Stomach smooth muscle (tissue), 2 donors: ENCODE measurements around the gene SEMA4D.

Experiments used
- H3K27ac ChIP-seq: one replicate; pipeline ENCODE4 v1.7.0; 2013; ENCODE audit warnings: mild to moderate bottlenecking, low read length, inconsistent platforms
- H3K27me3 ChIP-seq, 2 donors: one replicate each; pipeline ENCODE4 v1.7.0; 2013; ENCODE audit warnings: low read length in 2 of 2; ENCODE audit not compliant: insufficient read depth in 2 of 2, control insufficient read depth in 1 of 2
- H3K36me3 ChIP-seq, 2 donors: one replicate each; pipeline ENCODE4 v1.7.0; 2013; ENCODE audit warnings: low read length in 2 of 2; ENCODE audit not compliant: control insufficient read depth in 2 of 2, insufficient read depth in 2 of 2
- H3K4me1 ChIP-seq: one replicate; pipeline ENCODE4 v1.7.0; 2013; ENCODE audit warnings: low read length; ENCODE audit not compliant: control insufficient read depth, insufficient read depth
- H3K4me3 ChIP-seq, 2 donors: one replicate each; pipeline ENCODE4 v1.7.0; 2013; ENCODE audit warnings: low read length in 2 of 2
- H3K9ac ChIP-seq, 2 donors: one replicate each; pipeline ENCODE4 v1.7.0; 2013; ENCODE audit warnings: low read length in 2 of 2, mild to moderate bottlenecking in 1 of 2
- H3K9me3 ChIP-seq, 2 donors: one replicate each; pipeline ENCODE4 v1.7.0; 2013; ENCODE audit warnings: low read length in 2 of 2; ENCODE audit not compliant: control insufficient read depth in 2 of 2
- donor health status: healthy.
- donor health status: Pancreatic carcinoma.

The SEMA4D gene

DNA sequence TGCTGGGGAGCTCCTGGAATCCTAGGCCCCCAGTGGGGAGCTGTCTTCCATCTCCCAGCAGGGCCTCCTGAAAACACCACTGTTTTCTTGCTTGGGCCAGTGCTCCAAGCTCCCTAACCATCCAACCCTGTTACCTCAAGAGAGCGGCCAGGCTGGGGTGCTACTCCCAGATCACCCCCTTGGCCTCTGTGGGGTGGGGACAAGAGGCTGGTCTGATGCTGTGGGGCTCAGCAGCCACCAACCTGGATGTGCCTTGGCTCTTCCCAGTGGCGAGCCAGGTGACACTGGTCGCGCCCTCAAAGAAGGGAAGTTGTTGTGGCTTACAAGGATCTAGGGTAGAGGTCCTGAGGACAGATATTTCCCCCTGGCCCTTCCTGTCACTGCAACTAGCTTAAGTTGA lies 130.6 kb downstream of the SEMA4D start:
- H3K4me1 ChIP-seq: no peaks in the 10 kb centered on the region
- H3K36me3 ChIP-seq: peaks cover 0 to 7% of the 10 kb centered on the region in 2 donors
- H3K9ac ChIP-seq: no peak overlapping the region
- no peak overlapping the region for H3K27ac ChIP-seq
- H3K4me3 ChIP-seq: no peak overlapping the region
- H3K9me3 ChIP-seq: no peaks in the 10 kb centered on the region
- no peaks in the 10 kb centered on the region for H3K27me3 ChIP-seq

DNA sequence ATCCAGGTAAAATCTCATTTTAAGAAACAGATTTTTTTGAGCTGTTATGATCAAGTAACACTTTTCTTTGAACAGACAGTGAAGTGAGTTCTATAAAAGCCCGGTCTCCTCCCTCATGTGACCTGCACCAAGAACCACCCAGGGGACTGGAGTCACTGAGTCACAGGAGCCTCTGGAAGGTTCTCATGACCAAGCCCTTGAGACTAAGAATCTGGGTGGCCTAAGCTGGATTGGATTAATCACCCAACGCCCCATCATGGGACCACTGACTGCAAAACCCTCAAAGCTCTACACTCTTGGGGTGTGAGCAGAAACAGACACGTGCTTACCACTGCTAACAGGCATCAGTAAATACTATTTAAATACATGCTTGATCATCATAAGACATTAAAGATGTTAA lies 131.2 kb downstream of the SEMA4D start:
- no peaks in the 10 kb centered on the region for H3K4me1 ChIP-seq

GRCh38 chr9:89365532-89365912 lies 132.4 kb downstream of the SEMA4D start:
- H3K36me3 ChIP-seq: peaks cover 14 to 24% of the 10 kb centered on the region in 2 donors
- H3K27ac ChIP-seq: no peak overlapping the region

More for the DNA sequence above, 131.2 kb downstream of the SEMA4D start:
- H3K27ac ChIP-seq: no peak overlapping the region
- H3K27me3 ChIP-seq: no peaks in the 10 kb centered on the region
- no peak overlapping the region for H3K4me3 ChIP-seq
- H3K9me3 ChIP-seq: no peaks in the 10 kb centered on the region
- no peak overlapping the region for H3K9ac ChIP-seq
- peaks cover 3 to 12% of the 10 kb centered on the region in 2 donors for H3K36me3 ChIP-seq

GRCh38 chr9:89364666-89365531 lies 133.0 kb downstream of the SEMA4D start:
- H3K9me3 ChIP-seq: no peaks in the 10 kb centered on the region
- no peak overlapping the region for H3K4me3 ChIP-seq
- H3K36me3 ChIP-seq: peaks cover 19 to 28% of the 10 kb centered on the region in 2 donors
- no peaks in the 10 kb centered on the region for H3K27me3 ChIP-seq
- no peak overlapping the region for H3K27ac ChIP-seq
- no peak overlapping the region for H3K9ac ChIP-seq
- H3K4me1 ChIP-seq: no peaks in the 10 kb centered on the region

More at GRCh38 chr9:89365532-89365912, 132.4 kb downstream of the SEMA4D start:
- Histone ChIP-seq H3K9me3 (no peaks in the 10 kb centered on the region), H3K9ac (no peak overlapping the region), H3K4me3 (no peak overlapping the region), H3K4me1 (no peaks in the 10 kb centered on the region), H3K27me3 (no peaks in the 10 kb centered on the region)

GRCh38 chr9:89363921-89364665 lies 133.8 kb downstream of the SEMA4D start:
- Histone ChIP-seq H3K36me3 (peaks cover 22 to 32% of the 10 kb centered on the region in 2 donors), H3K27ac (no peak overlapping the region)

DNA sequence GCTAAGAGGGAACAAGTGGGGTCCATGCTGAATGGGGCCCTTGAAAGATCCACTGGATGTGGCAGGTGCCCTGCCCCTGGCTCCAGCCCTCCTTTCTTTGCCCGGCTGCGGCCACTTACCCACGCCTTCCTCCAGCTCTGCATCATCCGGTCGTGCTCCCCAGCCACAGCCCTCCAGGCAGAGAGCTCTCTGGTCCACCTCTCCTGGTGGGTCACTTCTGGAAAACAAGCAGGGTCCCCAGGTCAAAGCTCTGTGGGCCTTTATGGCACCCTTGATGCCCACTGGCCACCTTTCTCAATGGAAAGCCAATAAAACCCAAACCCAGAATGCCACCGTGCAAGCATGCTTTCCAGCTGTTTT lies 134.6 kb downstream of the SEMA4D start:
- H3K4me1 ChIP-seq: peaks cover 2% of the 10 kb centered on the region
- no peak overlapping the region for H3K9ac ChIP-seq
- no peaks in the 10 kb centered on the region for H3K9me3 ChIP-seq
- H3K27ac ChIP-seq: no peak overlapping the region
- H3K4me3 ChIP-seq: no peak overlapping the region
- H3K36me3 ChIP-seq: peaks cover 30 to 40% of the 10 kb centered on the region in 2 donors
- no peaks in the 10 kb centered on the region for H3K27me3 ChIP-seq

More at GRCh38 chr9:89363921-89364665, 133.8 kb downstream of the SEMA4D start:
- H3K9ac ChIP-seq: no peak overlapping the region
- no peaks in the 10 kb centered on the region for H3K27me3 ChIP-seq
- peaks cover under 1% of the 10 kb centered on the region for H3K4me1 ChIP-seq
- H3K4me3 ChIP-seq: no peak overlapping the region
- H3K9me3 ChIP-seq: no peaks in the 10 kb centered on the region

- H3K4me3 ChIP-seq: no peak overlapping the region
- H3K36me3 ChIP-seq: peaks cover 35 to 45% of the 10 kb centered on the region in 2 donors
- no peaks in the 10 kb centered on the region for H3K27me3 ChIP-seq
- no peaks in the 10 kb centered on the region for H3K9me3 ChIP-seq
- H3K4me1 ChIP-seq: peaks cover 2% of the 10 kb centered on the region
- no peak overlapping the region for H3K9ac ChIP-seq
- H3K27ac ChIP-seq: no peak overlapping the region
Measured at GRCh38 chr9:89362647-89363310, 135.1 kb downstream of the SEMA4D start.

GRCh38 chr9:89361816-89362646 lies 135.9 kb downstream of the SEMA4D start:
- Histone ChIP-seq H3K4me1 (peaks cover 2% of the 10 kb centered on the region), H3K27me3 (no peaks in the 10 kb centered on the region), H3K36me3 (peaks cover 40 to 52% of the 10 kb centered on the region in 2 donors), H3K9ac (no peak overlapping the region), H3K27ac (no peak overlapping the region), H3K9me3 (no peaks in the 10 kb centered on the region), H3K4me3 (no peak overlapping the region)

- Histone ChIP-seq H3K4me1 (peaks cover 2% of the 10 kb centered on the region), H3K27me3 (no peaks in the 10 kb centered on the region), H3K36me3 (peaks cover 41 to 60% of the 10 kb centered on the region in 2 donors), H3K9me3 (no peaks in the 10 kb centered on the region), H3K27ac (no peak overlapping the region), H3K4me3 (no peak overlapping the region), H3K9ac (no peak overlapping the region)
Measured at GRCh38 chr9:89361031-89361430, 136.9 kb downstream of the SEMA4D start.

GRCh38 chr9:89360465-89360864 lies 137.4 kb downstream of the SEMA4D start:
- Histone ChIP-seq H3K27ac (no peak overlapping the region), H3K4me3 (no peak overlapping the region), H3K9me3 (no peaks in the 10 kb centered on the region), H3K9ac (no peak overlapping the region), H3K4me1 (peaks cover 2% of the 10 kb centered on the region), H3K36me3 (peaks cover 43 to 60% of the 10 kb centered on the region in 2 donors), H3K27me3 (no peaks in the 10 kb centered on the region)
